BJ (cell line): ENCODE results near the gene MAP3K21. TPM values are rescaled to one million over a fixed set of nuclear protein-coding genes. Genes with fewer than 3 reads are reported as not detected.

ENCODE experiments used
- CTCF ChIA-PET: fragments of 350-600 bp; formaldehyde crosslinking; extraction: SDS; loops from one replicate; lab custom pipeline; 2021; ENCODE audit warnings: antibody characterized with exemption, inconsistent platforms; lab: Yijun Ruan, JAX
- POLR2A ChIA-PET: fragments of 300-600 bp; sonication (Branson Sonifier 250); formaldehyde crosslinking; extraction: SDS; loops from one replicate; lab custom pipeline; 2021; ENCODE audit warnings: antibody characterized with exemption; lab: Charles Lee
- DNase-seq: peaks from one replicate; pipeline ENCODE4 v3.0.0-alpha.2; 2011; ENCODE audit warnings: low read depth
- H3K27me3 ChIP-seq: 2 replicates; pipeline ENCODE4 v1.6.0; 2011; ENCODE audit warnings: low read length; ENCODE audit not compliant: control insufficient read depth, insufficient read depth
- H3K36me3 ChIP-seq: 2 replicates; pipeline ENCODE4 v1.5.1; 2011; ENCODE audit warnings: low read length; ENCODE audit not compliant: control insufficient read depth, insufficient read depth
- H3K4me3 ChIP-seq: 2 replicates; pipeline ENCODE4 v1.5.1; 2011; ENCODE audit warnings: low read depth, mild to moderate bottlenecking, control low read depth, low read length
- polyA plus RNA-seq: library from polyadenylated mRNA; depleted of rRNA; stranded (reverse); fragments of >200 nt; gene quantifications from 2 replicates; pipeline ENCODE4 v1.2.3, GENCODE V29; 2011
- TF ChIP-seq, protein P1 (sequence below): IDR thresholded peaks from 2 replicates; pipeline ENCODE4 v1.5.1; 2011; ENCODE audit warnings: low read depth, mild to moderate bottlenecking, control low read depth, inconsistent platforms, low read length, moderate library complexity; ENCODE audit not compliant: insufficient read depth

The MAP3K21 gene
- polyA plus RNA-seq, 1 experiment: 0.13 TPM

DNA sequence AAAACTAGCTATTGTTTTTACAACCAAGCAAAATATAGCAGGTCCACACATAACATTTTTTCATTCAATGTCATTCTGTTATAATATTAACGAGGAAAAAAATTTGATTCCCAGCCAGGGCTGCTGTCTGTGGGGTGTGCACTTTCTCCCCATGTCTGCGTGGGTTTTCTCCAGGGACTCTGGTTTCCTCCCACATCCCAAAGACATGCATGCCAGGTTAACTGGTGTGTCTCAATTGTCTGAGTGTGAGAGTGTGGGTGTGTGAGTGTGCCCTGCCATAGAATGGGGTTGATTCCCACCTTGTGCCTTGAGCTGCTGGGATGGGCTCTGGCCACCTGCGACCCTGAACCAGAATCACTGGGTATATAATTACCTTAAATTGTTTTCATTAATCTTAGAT, 60.1 kb downstream of the MAP3K21 start:
- CTCF ChIA-PET: no interaction called here
- no peak for DNase-seq
- POLR2A ChIA-PET: no interaction called here
- H3K36me3 ChIP-seq: no peaks in the 10 kb centered on the region
- H3K4me3 ChIP-seq: no peak overlapping the region
- no peaks in the 10 kb centered on the region for H3K27me3 ChIP-seq
- TF ChIP-seq, protein P1, sequence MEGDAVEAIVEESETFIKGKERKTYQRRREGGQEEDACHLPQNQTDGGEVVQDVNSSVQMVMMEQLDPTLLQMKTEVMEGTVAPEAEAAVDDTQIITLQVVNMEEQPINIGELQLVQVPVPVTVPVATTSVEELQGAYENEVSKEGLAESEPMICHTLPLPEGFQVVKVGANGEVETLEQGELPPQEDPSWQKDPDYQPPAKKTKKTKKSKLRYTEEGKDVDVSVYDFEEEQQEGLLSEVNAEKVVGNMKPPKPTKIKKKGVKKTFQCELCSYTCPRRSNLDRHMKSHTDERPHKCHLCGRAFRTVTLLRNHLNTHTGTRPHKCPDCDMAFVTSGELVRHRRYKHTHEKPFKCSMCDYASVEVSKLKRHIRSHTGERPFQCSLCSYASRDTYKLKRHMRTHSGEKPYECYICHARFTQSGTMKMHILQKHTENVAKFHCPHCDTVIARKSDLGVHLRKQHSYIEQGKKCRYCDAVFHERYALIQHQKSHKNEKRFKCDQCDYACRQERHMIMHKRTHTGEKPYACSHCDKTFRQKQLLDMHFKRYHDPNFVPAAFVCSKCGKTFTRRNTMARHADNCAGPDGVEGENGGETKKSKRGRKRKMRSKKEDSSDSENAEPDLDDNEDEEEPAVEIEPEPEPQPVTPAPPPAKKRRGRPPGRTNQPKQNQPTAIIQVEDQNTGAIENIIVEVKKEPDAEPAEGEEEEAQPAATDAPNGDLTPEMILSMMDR: no peak

DNA sequence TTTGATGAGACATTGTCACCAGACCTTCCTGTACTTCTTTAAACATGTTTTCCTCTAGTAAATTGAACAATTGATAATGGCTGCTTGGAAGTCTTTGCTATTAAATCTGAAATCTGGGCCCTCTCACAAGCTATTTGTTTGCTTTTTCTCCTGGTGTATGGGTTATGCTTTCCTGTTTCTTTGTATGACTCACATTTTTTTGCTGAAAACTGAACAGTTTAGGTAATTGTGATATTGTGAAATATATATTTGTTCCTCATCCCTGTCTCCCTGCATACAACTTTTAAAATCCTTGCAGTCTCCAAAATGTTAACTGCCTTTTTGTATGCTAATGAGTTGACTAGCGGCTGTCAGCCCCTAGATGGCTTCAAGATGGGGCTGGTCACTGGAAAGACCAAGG, 61.6 kb downstream of the MAP3K21 start:
- TF ChIP-seq, protein P1: no peak
- Histone ChIP-seq H3K27me3 (no peaks in the 10 kb centered on the region; the same call in 1 of the 2 replicates), H3K36me3 (no peaks in the 10 kb centered on the region), H3K4me3 (no peak overlapping the region)
- ChIA-PET CTCF (interaction anchor here (1.1 kb wide), 1 partner anchor 677 kb away, joined by 3 read pairs; no protein-coding TSS in a partner anchor), POLR2A (no interaction called here)
- no peak for DNase-seq

GRCh38 chr1:233389893-233390292, 62.4 kb downstream of the MAP3K21 start:
- no peak for DNase-seq
- Histone ChIP-seq H3K4me3 (no peak overlapping the region), H3K36me3 (no peaks in the 10 kb centered on the region), H3K27me3 (no peaks in the 10 kb centered on the region; the same call in 1 of the 2 replicates)
- POLR2A ChIA-PET: no interaction called here
- CTCF ChIA-PET: no interaction called here
- TF ChIP-seq, protein P1: no peak

GRCh38 chr1:233390842-233391737, 63.6 kb downstream of the MAP3K21 start:
- TF ChIP-seq, protein P1: no peak
- H3K4me3 ChIP-seq: no peak overlapping the region
- H3K36me3 ChIP-seq: no peaks in the 10 kb centered on the region
- DNase-seq: no peak
- ChIA-PET CTCF (interaction anchor here (0.7 to 1.0 kb wide), 2 partner anchors 13 to 27 kb away, joined by 3 read pairs; no protein-coding TSS in a partner anchor), POLR2A (no interaction called here)
- H3K27me3 ChIP-seq: no peaks in the 10 kb centered on the region; the same call in 1 of the 2 replicates

DNA sequence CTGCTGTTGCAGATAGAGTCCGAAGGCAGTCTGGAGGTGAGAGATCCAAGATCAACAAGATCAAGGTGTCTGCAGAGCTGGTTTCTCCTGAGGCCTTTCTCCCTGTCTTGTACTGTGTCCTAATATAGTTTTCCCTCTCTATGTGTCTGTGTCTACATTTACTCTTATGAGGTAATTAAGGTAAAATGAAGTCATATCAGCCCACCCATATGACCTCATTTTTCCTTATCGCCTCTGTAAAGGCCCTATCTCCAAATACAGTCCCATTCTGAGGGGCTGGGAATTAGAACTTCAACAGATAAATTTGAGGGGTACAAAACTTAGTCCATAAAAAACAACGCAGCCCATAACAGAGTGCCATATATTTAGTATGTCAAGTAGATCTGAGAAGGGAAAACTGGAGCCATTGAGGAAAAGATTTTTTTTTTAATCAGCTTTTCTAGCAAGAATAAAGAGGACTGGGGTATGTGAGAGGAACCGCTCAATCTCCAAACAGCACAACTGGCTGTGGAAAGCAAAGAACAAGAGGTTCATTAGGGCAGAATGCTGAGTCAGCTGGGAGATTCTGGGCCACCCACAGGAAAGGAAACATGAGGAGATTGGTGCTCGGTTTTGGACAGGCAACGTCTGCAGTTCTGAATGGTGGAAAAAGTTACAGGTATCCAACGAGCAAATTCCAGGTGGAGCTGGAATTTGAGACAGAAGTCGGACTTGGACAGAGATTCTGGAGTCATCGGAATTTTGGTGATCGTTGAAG, 65.7 kb downstream of the MAP3K21 start:
- CTCF ChIA-PET: interaction anchor here (1.0 to 1.9 kb wide), 4 partner anchors 10 to 674 kb away, joined by 3 to 7 read pairs (median 4); no protein-coding TSS in a partner anchor
- no peak for DNase-seq
- POLR2A ChIA-PET: no interaction called here
- Histone ChIP-seq H3K27me3 (no peaks in the 10 kb centered on the region; the same call in 1 of the 2 replicates), H3K4me3 (no peak overlapping the region), H3K36me3 (no peaks in the 10 kb centered on the region)
- TF ChIP-seq, protein P1: no peak
